Measurements from ENCODE around the gene PSMA2. TPM values are rescaled to one million over a fixed set of nuclear protein-coding genes. Genes with fewer than 3 reads are reported as not detected.
"Not testable (repeated sequence)": the region's sequence is repeated elsewhere in the genome, so short reads cannot be mapped to it uniquely, and the experiment has no call there.

Gene PSMA2
- polyA plus RNA-seq, 3 donors, result 51.8 to 294 (median 283) TPM

- no peaks in the 10 kb centered on the region for H3K79me2 ChIP-seq (ENCODE audit: insufficient read depth, low read length)
- no peak overlapping the region for H2AFZ ChIP-seq (ENCODE audit: insufficient read depth, low read depth, low read length, poor library complexity, severe bottlenecking)
- Mint-ChIP-seq H3K4me1 (peaks cover 28% of the 10 kb centered on the region), H3K36me3 (no peaks in the 10 kb centered on the region), H3K27me3 (ENCODE audit: low read depth in 3 of 3) (peaks cover 0 to 4% (median 0%) of the 10 kb centered on the region in 3 donors), H3K9me3 (peaks cover 0 to 2% (median 0%) of the 10 kb centered on the region in 7 donors), H3K27ac (peak overlapping the region in 3 of 7 donors; percentile 10 to 95 (median 30)), H3K4me3 (peak overlapping the region; percentile 89 to 95)
- no peaks in the 10 kb centered on the region for H4K20me1 ChIP-seq (ENCODE audit: insufficient read depth, low read length)
- H3K36me3 ChIP-seq (replicated peaks in 1 of 2; ENCODE audit: control insufficient read depth in 1 of 2, insufficient read depth in 2 of 2, low read length in 2 of 2), result no peaks in the 10 kb centered on the region
- H3K27ac ChIP-seq (ENCODE audit: low read depth in 1 of 2, low read length in 2 of 2), result no peak overlapping the region
- TF ChIP-seq CTCF (IDR thresholded peaks at IDR 0.05), result no peak
- peak overlapping the region; percentile 95 for H3K4me2 ChIP-seq (replicated peaks; ENCODE audit: extremely low read depth, low read length, poor library complexity, severe bottlenecking)
- H3K9ac ChIP-seq (ENCODE audit: insufficient read depth, low read length, poor library complexity, severe bottlenecking), result no peak overlapping the region
- peak overlapping the region in 1 of 3 experiments; percentile 80 for H3K4me3 ChIP-seq (replicated peaks in 1 of 3; ENCODE audit: low read depth in 2 of 3, low read length in 3 of 3)
- H3K4me1 ChIP-seq (ENCODE audit: control insufficient read depth in 1 of 2, insufficient read depth in 2 of 2, low read length in 2 of 2), result peaks cover 29% of the 10 kb centered on the region in 2 donors
- DNase-seq, result no peak
- intact Hi-C loops (cut with micrococcal nuclease), result no loop called here
- H3K27me3 ChIP-seq (ENCODE audit: control insufficient read depth in 2 of 2, insufficient read depth in 2 of 2, low read length in 2 of 2), result no peaks in the 10 kb centered on the region
- no peaks in the 10 kb centered on the region for H3K9me3 ChIP-seq (replicated peaks in 1 of 2; ENCODE audit: control insufficient read depth in 1 of 2, insufficient read depth in 1 of 2, low read length in 2 of 2)
These were observed 45.0 kb downstream of the PSMA2 start for GRCh38 chr7:42886893-42887505.

GRCh38 chr7:42886129-42886528, 45.8 kb downstream of the PSMA2 start:
- Histone ChIP-seq H3K4me2 (replicated peaks; ENCODE audit: extremely low read depth, low read length, poor library complexity, severe bottlenecking) (no peak overlapping the region), H3K27ac (ENCODE audit: low read depth in 1 of 2, low read length in 2 of 2) (no peak overlapping the region), H3K9ac (ENCODE audit: insufficient read depth, low read length, poor library complexity, severe bottlenecking) (no peak overlapping the region), H3K79me2 (ENCODE audit: insufficient read depth, low read length) (no peaks in the 10 kb centered on the region), H3K36me3 (replicated peaks in 1 of 2; ENCODE audit: control insufficient read depth in 1 of 2, insufficient read depth in 2 of 2, low read length in 2 of 2) (no peaks in the 10 kb centered on the region), H4K20me1 (ENCODE audit: insufficient read depth, low read length) (no peaks in the 10 kb centered on the region), H3K4me3 (replicated peaks in 1 of 3; ENCODE audit: low read depth in 2 of 3, low read length in 3 of 3) (no peak overlapping the region), H3K4me1 (ENCODE audit: control insufficient read depth in 1 of 2, insufficient read depth in 2 of 2, low read length in 2 of 2) (peaks cover 29% of the 10 kb centered on the region in 2 donors), H3K27me3 (ENCODE audit: control insufficient read depth in 2 of 2, insufficient read depth in 2 of 2, low read length in 2 of 2) (no peaks in the 10 kb centered on the region), H3K9me3 (replicated peaks in 1 of 2; ENCODE audit: control insufficient read depth in 1 of 2, insufficient read depth in 1 of 2, low read length in 2 of 2) (no peaks in the 10 kb centered on the region), H2AFZ (ENCODE audit: insufficient read depth, low read depth, low read length, poor library complexity, severe bottlenecking) (no peak overlapping the region)
- H3K4me1 Mint-ChIP-seq, result peaks cover 28% of the 10 kb centered on the region
- intact Hi-C loops (cut with micrococcal nuclease), result no loop called here
- TF ChIP-seq CTCF (IDR thresholded peaks at IDR 0.05), result peak; percentile 41
- peaks cover 0 to 2% (median 0%) of the 10 kb centered on the region in 7 donors for H3K9me3 Mint-ChIP-seq
- DNase-seq, result no peak
- no peak overlapping the region for H3K4me3 Mint-ChIP-seq
- H3K27me3 Mint-ChIP-seq (ENCODE audit: low read depth in 3 of 3), result peaks cover 0 to 4% (median 0%) of the 10 kb centered on the region in 3 donors
- no CpG with 5 or more reads among the region's 2 CpGs for WGBS (ENCODE audit: insufficient coverage)
- no peaks in the 10 kb centered on the region for H3K36me3 Mint-ChIP-seq
- H3K27ac Mint-ChIP-seq, result peak overlapping the region in 1 of 7 donors; percentile 45

- H3K36me3 Mint-ChIP-seq; H3K27ac ChIP-seq (ENCODE audit: low read depth in 1 of 2, low read length in 2 of 2); H3K27me3 ChIP-seq (ENCODE audit: control insufficient read depth in 2 of 2, insufficient read depth in 2 of 2, low read length in 2 of 2); H3K36me3 ChIP-seq (replicated peaks in 1 of 2; ENCODE audit: control insufficient read depth in 1 of 2, insufficient read depth in 2 of 2, low read length in 2 of 2); H2AFZ ChIP-seq (ENCODE audit: insufficient read depth, low read depth, low read length, poor library complexity, severe bottlenecking); H4K20me1 ChIP-seq (ENCODE audit: insufficient read depth, low read length); H3K4me3 ChIP-seq (replicated peaks in 1 of 3; ENCODE audit: low read depth in 2 of 3, low read length in 3 of 3); H3K9me3 ChIP-seq (replicated peaks in 1 of 2; ENCODE audit: control insufficient read depth in 1 of 2, insufficient read depth in 1 of 2, low read length in 2 of 2); H3K9ac ChIP-seq (ENCODE audit: insufficient read depth, low read length, poor library complexity, severe bottlenecking); H3K4me2 ChIP-seq (replicated peaks; ENCODE audit: extremely low read depth, low read length, poor library complexity, severe bottlenecking); DNase-seq; H3K4me3 Mint-ChIP-seq; H3K79me2 ChIP-seq (ENCODE audit: insufficient read depth, low read length); H3K27ac Mint-ChIP-seq; H3K27me3 Mint-ChIP-seq (ENCODE audit: low read depth in 3 of 3); intact Hi-C loops (cut with micrococcal nuclease); H3K9me3 Mint-ChIP-seq: not testable (repeated sequence)
- peaks cover 29% of the 10 kb centered on the region in 2 donors for H3K4me1 ChIP-seq (ENCODE audit: control insufficient read depth in 1 of 2, insufficient read depth in 2 of 2, low read length in 2 of 2)
- 94% methylated on average over 3 of the region's 8 CpGs for WGBS (ENCODE audit: insufficient coverage)
- peaks cover 28% of the 10 kb centered on the region for H3K4me1 Mint-ChIP-seq
These were observed 46.8 kb downstream of the PSMA2 start for GRCh38 chr7:42885183-42885582.
